Measurements from ENCODE around the gene TTC7B.

TTC7B gene

GRCh38 chr14:90596733-90597132 lies 219.5 kb downstream of the TTC7B start:
- H3K27me3 ChIP-seq (ENCODE audit: control insufficient read depth in 5 of 5, insufficient read depth in 4 of 5, low read length in 5 of 5) = no peaks in the 10 kb centered on the region
- H3K9ac ChIP-seq (ENCODE audit: low read length in 5 of 5) = no peak overlapping the region
- H3K4me3 ChIP-seq (ENCODE audit: low read depth in 1 of 5, low read length in 5 of 5) = no peak overlapping the region
- no peak overlapping the region for H3K27ac ChIP-seq (ENCODE audit: low read depth, low read length)
- H3K4me1 ChIP-seq (ENCODE audit: control insufficient read depth in 5 of 5, insufficient read depth in 5 of 5, low read length in 5 of 5) = peaks cover 0 to 11% (median 5%) of the 10 kb centered on the region in 5 donors
- peaks cover 0 to 12% (median 12%) of the 10 kb centered on the region in 5 donors for H3K36me3 ChIP-seq (ENCODE audit: control insufficient read depth in 5 of 5, insufficient read depth in 5 of 5, low read length in 5 of 5)
- no peaks in the 10 kb centered on the region for H3K9me3 ChIP-seq (ENCODE audit: control insufficient read depth in 5 of 5, low read length in 5 of 5)

- Histone ChIP-seq H3K4me3 (ENCODE audit: low read depth in 1 of 5, low read length in 5 of 5) (no peak overlapping the region), H3K4me1 (ENCODE audit: control insufficient read depth in 5 of 5, insufficient read depth in 5 of 5, low read length in 5 of 5) (peaks cover 0 to 3% (median under 1%) of the 10 kb centered on the region in 5 donors), H3K36me3 (ENCODE audit: control insufficient read depth in 5 of 5, insufficient read depth in 5 of 5, low read length in 5 of 5) (peaks cover 0 to 30% (median 23%) of the 10 kb centered on the region in 5 donors), H3K27ac (ENCODE audit: low read depth, low read length) (no peak overlapping the region), H3K9me3 (ENCODE audit: control insufficient read depth in 5 of 5, low read length in 5 of 5) (no peaks in the 10 kb centered on the region), H3K27me3 (ENCODE audit: control insufficient read depth in 5 of 5, insufficient read depth in 4 of 5, low read length in 5 of 5) (no peaks in the 10 kb centered on the region), H3K9ac (ENCODE audit: low read length in 5 of 5) (no peak overlapping the region)
These were observed 222.8 kb downstream of the TTC7B start for GRCh38 chr14:90593254-90594040.

DNA sequence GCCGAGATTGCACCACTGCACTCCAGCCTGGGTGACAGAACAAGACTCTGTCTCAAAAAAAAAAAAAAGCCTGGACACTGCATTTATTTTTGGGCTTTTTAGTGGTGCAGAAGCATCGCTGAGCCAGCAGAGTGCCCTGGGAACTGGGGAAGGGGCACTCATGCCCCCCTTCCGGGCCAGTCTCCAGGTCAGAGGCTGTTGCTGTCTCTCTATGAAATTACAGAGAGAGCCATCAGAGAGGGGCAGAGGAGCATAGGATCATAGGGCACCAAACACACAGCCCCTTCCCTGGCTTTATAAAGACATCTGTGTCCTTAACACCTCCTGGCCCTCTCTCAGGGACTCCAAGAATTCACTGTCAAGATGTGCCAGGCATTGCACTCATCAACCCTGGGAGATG lies 223.6 kb downstream of the TTC7B start:
- Histone ChIP-seq H3K4me3 (ENCODE audit: low read depth in 1 of 5, low read length in 5 of 5) (no peak overlapping the region), H3K9me3 (ENCODE audit: control insufficient read depth in 5 of 5, low read length in 5 of 5) (no peaks in the 10 kb centered on the region), H3K9ac (ENCODE audit: low read length in 5 of 5) (no peak overlapping the region), H3K36me3 (ENCODE audit: control insufficient read depth in 5 of 5, insufficient read depth in 5 of 5, low read length in 5 of 5) (peaks cover 0 to 37% (median 24%) of the 10 kb centered on the region in 5 donors), H3K27me3 (ENCODE audit: control insufficient read depth in 5 of 5, insufficient read depth in 4 of 5, low read length in 5 of 5) (no peaks in the 10 kb centered on the region), H3K27ac (ENCODE audit: low read depth, low read length) (no peak overlapping the region), H3K4me1 (ENCODE audit: control insufficient read depth in 5 of 5, insufficient read depth in 5 of 5, low read length in 5 of 5) (peaks cover 0 to 9% (median 7%) of the 10 kb centered on the region in 5 donors)

- peaks cover 0 to 63% (median 35%) of the 10 kb centered on the region in 5 donors for H3K36me3 ChIP-seq (ENCODE audit: control insufficient read depth in 5 of 5, insufficient read depth in 5 of 5, low read length in 5 of 5)
- H3K9ac ChIP-seq (ENCODE audit: low read length in 5 of 5) = no peak overlapping the region
- no peaks in the 10 kb centered on the region for H3K9me3 ChIP-seq (ENCODE audit: control insufficient read depth in 5 of 5, low read length in 5 of 5)
- no peak overlapping the region for H3K27ac ChIP-seq (ENCODE audit: low read depth, low read length)
- H3K4me3 ChIP-seq (ENCODE audit: low read depth in 1 of 5, low read length in 5 of 5) = no peak overlapping the region
- H3K4me1 ChIP-seq (ENCODE audit: control insufficient read depth in 5 of 5, insufficient read depth in 5 of 5, low read length in 5 of 5) = peaks cover 0 to 9% (median 7%) of the 10 kb centered on the region in 5 donors
- H3K27me3 ChIP-seq (ENCODE audit: control insufficient read depth in 5 of 5, insufficient read depth in 4 of 5, low read length in 5 of 5) = no peaks in the 10 kb centered on the region
These were observed 228.3 kb downstream of the TTC7B start for GRCh38 chr14:90587918-90588317.

- H3K9me3 ChIP-seq (ENCODE audit: control insufficient read depth in 5 of 5, low read length in 5 of 5) = no peaks in the 10 kb centered on the region
- H3K27ac ChIP-seq (ENCODE audit: low read depth, low read length) = no peak overlapping the region
- no peaks in the 10 kb centered on the region for H3K27me3 ChIP-seq (ENCODE audit: control insufficient read depth in 5 of 5, insufficient read depth in 4 of 5, low read length in 5 of 5)
- H3K36me3 ChIP-seq (ENCODE audit: control insufficient read depth in 5 of 5, insufficient read depth in 5 of 5, low read length in 5 of 5) = peaks cover 0 to 68% (median 32%) of the 10 kb centered on the region in 5 donors
- H3K4me3 ChIP-seq (ENCODE audit: low read depth in 1 of 5, low read length in 5 of 5) = no peak overlapping the region
- H3K9ac ChIP-seq (ENCODE audit: low read length in 5 of 5) = no peak overlapping the region
- peaks cover 0 to 9% (median 7%) of the 10 kb centered on the region in 5 donors for H3K4me1 ChIP-seq (ENCODE audit: control insufficient read depth in 5 of 5, insufficient read depth in 5 of 5, low read length in 5 of 5)
These were observed 228.8 kb downstream of the TTC7B start for GRCh38 chr14:90587252-90587910.

DNA sequence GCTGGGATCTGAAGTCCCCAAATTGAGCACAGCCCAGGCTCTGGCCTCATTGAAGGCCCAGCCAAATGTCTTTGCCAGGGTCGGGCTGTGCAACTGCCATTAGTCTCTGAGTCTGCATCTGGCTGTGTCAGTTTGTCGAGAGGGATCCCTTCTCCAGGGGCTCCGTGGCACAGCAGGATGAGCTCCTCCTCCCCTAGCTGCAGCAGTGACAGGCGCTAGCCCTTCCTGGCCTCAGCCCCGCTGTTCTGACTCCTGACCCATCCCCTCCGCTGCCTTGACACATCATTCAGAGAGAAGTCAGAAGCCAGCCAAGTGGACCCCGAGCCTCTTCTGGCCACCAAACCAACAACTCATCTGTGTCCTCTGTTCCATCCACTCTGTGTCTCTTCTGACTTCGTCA lies 231.1 kb downstream of the TTC7B start:
- H3K27ac ChIP-seq (ENCODE audit: low read depth, low read length) = no peak overlapping the region
- peaks cover 0 to 72% (median 24%) of the 10 kb centered on the region in 5 donors for H3K36me3 ChIP-seq (ENCODE audit: control insufficient read depth in 5 of 5, insufficient read depth in 5 of 5, low read length in 5 of 5)
- peaks cover 0 to 12% (median 9%) of the 10 kb centered on the region in 5 donors for H3K4me1 ChIP-seq (ENCODE audit: control insufficient read depth in 5 of 5, insufficient read depth in 5 of 5, low read length in 5 of 5)
- no peaks in the 10 kb centered on the region for H3K27me3 ChIP-seq (ENCODE audit: control insufficient read depth in 5 of 5, insufficient read depth in 4 of 5, low read length in 5 of 5)
- H3K9ac ChIP-seq (ENCODE audit: low read length in 5 of 5) = no peak overlapping the region
- H3K4me3 ChIP-seq (ENCODE audit: low read depth in 1 of 5, low read length in 5 of 5) = no peak overlapping the region
- H3K9me3 ChIP-seq (ENCODE audit: control insufficient read depth in 5 of 5, low read length in 5 of 5) = no peaks in the 10 kb centered on the region

GRCh38 chr14:90583916-90584605 lies 232.2 kb downstream of the TTC7B start:
- no peak overlapping the region for H3K9ac ChIP-seq (ENCODE audit: low read length in 5 of 5)
- H3K9me3 ChIP-seq (ENCODE audit: control insufficient read depth in 5 of 5, low read length in 5 of 5) = no peaks in the 10 kb centered on the region
- H3K4me3 ChIP-seq (ENCODE audit: low read depth in 1 of 5, low read length in 5 of 5) = no peak overlapping the region
- H3K27ac ChIP-seq (ENCODE audit: low read depth, low read length) = no peak overlapping the region
- H3K4me1 ChIP-seq (ENCODE audit: control insufficient read depth in 5 of 5, insufficient read depth in 5 of 5, low read length in 5 of 5) = peaks cover 0 to 12% (median 9%) of the 10 kb centered on the region in 5 donors
- peaks cover 0 to 73% (median 18%) of the 10 kb centered on the region in 5 donors for H3K36me3 ChIP-seq (ENCODE audit: control insufficient read depth in 5 of 5, insufficient read depth in 5 of 5, low read length in 5 of 5)
- H3K27me3 ChIP-seq (ENCODE audit: control insufficient read depth in 5 of 5, insufficient read depth in 4 of 5, low read length in 5 of 5) = no peaks in the 10 kb centered on the region

GRCh38 chr14:90583427-90583826 lies 232.8 kb downstream of the TTC7B start:
- peaks cover 0 to 77% (median 19%) of the 10 kb centered on the region in 5 donors for H3K36me3 ChIP-seq (ENCODE audit: control insufficient read depth in 5 of 5, insufficient read depth in 5 of 5, low read length in 5 of 5)
- H3K4me3 ChIP-seq (ENCODE audit: low read depth in 1 of 5, low read length in 5 of 5) = no peak overlapping the region
- H3K9ac ChIP-seq (ENCODE audit: low read length in 5 of 5) = no peak overlapping the region
- H3K27me3 ChIP-seq (ENCODE audit: control insufficient read depth in 5 of 5, insufficient read depth in 4 of 5, low read length in 5 of 5) = no peaks in the 10 kb centered on the region
- peaks cover 0 to 12% (median 8%) of the 10 kb centered on the region in 5 donors for H3K4me1 ChIP-seq (ENCODE audit: control insufficient read depth in 5 of 5, insufficient read depth in 5 of 5, low read length in 5 of 5)
- H3K9me3 ChIP-seq (ENCODE audit: control insufficient read depth in 5 of 5, low read length in 5 of 5) = no peaks in the 10 kb centered on the region
- no peak overlapping the region for H3K27ac ChIP-seq (ENCODE audit: low read depth, low read length)

GRCh38 chr14:90582166-90582565 lies 234.1 kb downstream of the TTC7B start:
- H3K9me3 ChIP-seq (ENCODE audit: control insufficient read depth in 5 of 5, low read length in 5 of 5) = no peaks in the 10 kb centered on the region
- no peak overlapping the region for H3K27ac ChIP-seq (ENCODE audit: low read depth, low read length)
- no peak overlapping the region for H3K9ac ChIP-seq (ENCODE audit: low read length in 5 of 5)
- no peak overlapping the region for H3K4me3 ChIP-seq (ENCODE audit: low read depth in 1 of 5, low read length in 5 of 5)
- H3K27me3 ChIP-seq (ENCODE audit: control insufficient read depth in 5 of 5, insufficient read depth in 4 of 5, low read length in 5 of 5) = no peaks in the 10 kb centered on the region
- H3K4me1 ChIP-seq (ENCODE audit: control insufficient read depth in 5 of 5, insufficient read depth in 5 of 5, low read length in 5 of 5) = peaks cover 0 to 8% (median 0%) of the 10 kb centered on the region in 5 donors
- H3K36me3 ChIP-seq (ENCODE audit: control insufficient read depth in 5 of 5, insufficient read depth in 5 of 5, low read length in 5 of 5) = peaks cover 0 to 78% (median 29%) of the 10 kb centered on the region in 5 donors
